Measurements from ENCODE around the gene MAGOH. TPM values are rescaled to one million over a fixed set of nuclear protein-coding genes. Genes with fewer than 3 reads are reported as not detected.

The MAGOH gene
- total and polyA plus RNA-seq, 2 of the 13 experiments (the other 11 are each of a cell fraction or from before 2014, with no cell fraction given): 24.1 to 87.0 TPM

- ATAC-seq (peak; percentile 92), DNase-seq (ENCODE audit: low spot score) (peak; percentile 97), FAIRE-seq (peak; percentile 99)
- no peaks in the 10 kb centered on the region for H3K79me2 ChIP-seq (ENCODE audit: insufficient read depth, low read length)
- peak overlapping the region; percentile 90 for H3K27ac ChIP-seq (ENCODE audit: extremely low read length, insufficient read depth, low read length)
- H3K36me3 ChIP-seq (replicated peaks in 1 of 2; ENCODE audit: control insufficient read depth in 1 of 2, insufficient read depth in 2 of 2, low read length in 2 of 2): no peaks in the 10 kb centered on the region
- peak overlapping the region; percentile 79 for H3K9ac ChIP-seq (ENCODE audit: insufficient read depth, low read depth, low read length)
- H3K27me3 ChIP-seq (ENCODE audit: control insufficient read depth in 1 of 2, insufficient read depth in 2 of 2, low read length in 2 of 2): 0 out of 5 replicates have a peak, but pooled peaks cover 0 to 4% of the 10 kb centered on the region in 2 experiments
- no peaks in the 10 kb centered on the region for H4K20me1 ChIP-seq (ENCODE audit: insufficient read depth, low read length)
- H2AFZ ChIP-seq (ENCODE audit: low read length): no peak overlapping the region
- BruUV-seq (replicated peaks): no TSS peak
- WGBS (ENCODE audit: low lambda C conversion rate): under 1% methylated on average over 6 of the region's 6 CpGs
- H3K9me3 ChIP-seq (ENCODE audit: low read length): no peaks in the 10 kb centered on the region
- ChIA-PET CTCF (ENCODE audit: low intra/inter-chr PET ratio, low total read pairs) (no interaction called here), POLR2A (interaction anchor here (0.9 to 4.9 kb wide), 21 partner anchors 8 to 262 kb away, joined by 3 to 37 read pairs (median 6); partner anchors contain the start of genes ECHDC2 and MAGOH)
- H3K4me1 ChIP-seq (ENCODE audit: insufficient read depth, low read length): peaks cover 84% of the 10 kb centered on the region
- in situ Hi-C loops (cut with HindIII; ENCODE audit: extremely low pct_ligation_motif_present, low pct_unique_long_range_greater_than_20kb) (loop anchor here (5.0 to 10.0 kb wide), 3 partner anchors 56 to 479 kb away; partner anchors contain the start of gene ECHDC2), intact Hi-C loops (cut with micrococcal nuclease; ENCODE audit: unreplicated experiment) (loop anchor here (1.0 to 10.0 kb wide), 8 partner anchors 22 to 481 kb away; partner anchors contain the start of gene ECHDC2)
- H3K4me3 ChIP-seq (replicated peaks in 1 of 3; ENCODE audit: insufficient read depth in 1 of 3, low read depth in 2 of 3, low read length in 3 of 3): peak overlapping the region; percentile 35 to 68 (median 41)
- peak overlapping the region; percentile 98 for H3K4me2 ChIP-seq (ENCODE audit: low read depth, low read length)
- TF ChIP-seq ZNF558 (CRISPR knock-in tag; IDR thresholded peaks at IDR 0.05; ENCODE audit: borderline replicate concordance) (peak; percentile 72; the same call in 1 of the 2 replicates), THAP11 (CRISPR knock-in tag; IDR thresholded peaks at IDR 0.05) (peak; percentile 80; the same call in 1 of the 2 replicates), PHF20 (CRISPR knock-in tag; IDR thresholded peaks at IDR 0.05) (0 out of 2 replicates have a peak, but pooled peaks have one; percentile 28), RARA (CRISPR knock-in tag; IDR thresholded peaks at IDR 0.05) (peak; percentile 91), MYC (CRISPR knock-in tag; IDR thresholded peaks at IDR 0.05; ENCODE audit: borderline replicate concordance) (peak; percentile 87), ZFP90 (CRISPR knock-in tag; IDR thresholded peaks at IDR 0.05; ENCODE audit: borderline replicate concordance) (0 out of 2 replicates have a peak, but pooled peaks have one; percentile 59), ZNF138 (CRISPR knock-in tag; IDR thresholded peaks at IDR 0.05; ENCODE audit: low read depth) (no peak), HINFP (CRISPR knock-in tag; IDR thresholded peaks at IDR 0.05; ENCODE audit: low read depth) (no peak; the same call in none of the 2 replicates), JUN (CRISPR knock-in tag; IDR thresholded peaks at IDR 0.05) (peak; percentile 45), POGZ (CRISPR knock-in tag; IDR thresholded peaks at IDR 0.05) (peak; percentile 66), THAP9 (CRISPR knock-in tag; IDR thresholded peaks at IDR 0.05; ENCODE audit: borderline replicate concordance) (no peak)
- TF ChIP-seq, protein P1, sequence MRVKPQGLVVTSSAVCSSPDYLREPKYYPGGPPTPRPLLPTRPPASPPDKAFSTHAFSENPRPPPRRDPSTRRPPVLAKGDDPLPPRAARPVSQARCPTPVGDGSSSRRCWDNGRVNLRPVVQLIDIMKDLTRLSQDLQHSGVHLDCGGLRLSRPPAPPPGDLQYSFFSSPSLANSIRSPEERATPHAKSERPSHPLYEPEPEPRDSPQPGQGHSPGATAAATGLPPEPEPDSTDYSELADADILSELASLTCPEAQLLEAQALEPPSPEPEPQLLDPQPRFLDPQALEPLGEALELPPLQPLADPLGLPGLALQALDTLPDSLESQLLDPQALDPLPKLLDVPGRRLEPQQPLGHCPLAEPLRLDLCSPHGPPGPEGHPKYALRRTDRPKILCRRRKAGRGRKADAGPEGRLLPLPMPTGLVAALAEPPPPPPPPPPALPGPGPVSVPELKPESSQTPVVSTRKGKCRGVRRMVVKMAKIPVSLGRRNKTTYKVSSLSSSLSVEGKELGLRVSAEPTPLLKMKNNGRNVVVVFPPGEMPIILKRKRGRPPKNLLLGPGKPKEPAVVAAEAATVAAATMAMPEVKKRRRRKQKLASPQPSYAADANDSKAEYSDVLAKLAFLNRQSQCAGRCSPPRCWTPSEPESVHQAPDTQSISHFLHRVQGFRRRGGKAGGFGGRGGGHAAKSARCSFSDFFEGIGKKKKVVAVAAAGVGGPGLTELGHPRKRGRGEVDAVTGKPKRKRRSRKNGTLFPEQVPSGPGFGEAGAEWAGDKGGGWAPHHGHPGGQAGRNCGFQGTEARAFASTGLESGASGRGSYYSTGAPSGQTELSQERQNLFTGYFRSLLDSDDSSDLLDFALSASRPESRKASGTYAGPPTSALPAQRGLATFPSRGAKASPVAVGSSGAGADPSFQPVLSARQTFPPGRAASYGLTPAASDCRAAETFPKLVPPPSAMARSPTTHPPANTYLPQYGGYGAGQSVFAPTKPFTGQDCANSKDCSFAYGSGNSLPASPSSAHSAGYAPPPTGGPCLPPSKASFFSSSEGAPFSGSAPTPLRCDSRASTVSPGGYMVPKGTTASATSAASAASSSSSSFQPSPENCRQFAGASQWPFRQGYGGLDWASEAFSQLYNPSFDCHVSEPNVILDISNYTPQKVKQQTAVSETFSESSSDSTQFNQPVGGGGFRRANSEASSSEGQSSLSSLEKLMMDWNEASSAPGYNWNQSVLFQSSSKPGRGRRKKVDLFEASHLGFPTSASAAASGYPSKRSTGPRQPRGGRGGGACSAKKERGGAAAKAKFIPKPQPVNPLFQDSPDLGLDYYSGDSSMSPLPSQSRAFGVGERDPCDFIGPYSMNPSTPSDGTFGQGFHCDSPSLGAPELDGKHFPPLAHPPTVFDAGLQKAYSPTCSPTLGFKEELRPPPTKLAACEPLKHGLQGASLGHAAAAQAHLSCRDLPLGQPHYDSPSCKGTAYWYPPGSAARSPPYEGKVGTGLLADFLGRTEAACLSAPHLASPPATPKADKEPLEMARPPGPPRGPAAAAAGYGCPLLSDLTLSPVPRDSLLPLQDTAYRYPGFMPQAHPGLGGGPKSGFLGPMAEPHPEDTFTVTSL (CRISPR knock-in tag; IDR thresholded peaks at IDR 0.05; ENCODE audit: borderline replicate concordance): peak; percentile 84; the same call in 1 of the 2 replicates
Measured at GRCh38 chr1:53183095-53183990, 55.0 kb downstream of the MAGOH start.

Measured in HepG2 (cell line).